ENCODE results near the gene SUGP2.
A peak's percentile ranks its signal among the peaks of the same experiment; 100 is the strongest.

SUGP2 gene

GRCh38 chr19:19059018-19059836, 25.9 kb upstream of the SUGP2 start:
- no peak for DNase-seq

GRCh38 chr19:19057720-19058119, 24.4 kb upstream of the SUGP2 start:
- no peak for DNase-seq

- no peak for DNase-seq
Observed at GRCh38 chr19:19057317-19057716, 24.0 kb upstream of the SUGP2 start.

- no peak for DNase-seq
Observed at GRCh38 chr19:19056636-19057275, 23.4 kb upstream of the SUGP2 start.

- DNase-seq = no peak
Observed at GRCh38 chr19:19055701-19056100, 22.4 kb upstream of the SUGP2 start.

GRCh38 chr19:19054939-19055440, 21.7 kb upstream of the SUGP2 start:
- no peak for DNase-seq

GRCh38 chr19:19054315-19054938, 21.1 kb upstream of the SUGP2 start:
- DNase-seq = no peak

GRCh38 chr19:19053508-19054314, 20.4 kb upstream of the SUGP2 start:
- DNase-seq = peak; percentile 11

GRCh38 chr19:19052921-19053320, 19.6 kb upstream of the SUGP2 start:
- DNase-seq = no peak

GRCh38 chr19:19051478-19052213, 18.3 kb upstream of the SUGP2 start:
- DNase-seq = no peak

GRCh38 chr19:19050731-19051130, 17.4 kb upstream of the SUGP2 start:
- DNase-seq = no peak

GRCh38 chr19:19050104-19050503, 16.8 kb upstream of the SUGP2 start:
- DNase-seq = no peak

GRCh38 chr19:19049406-19049805, 16.1 kb upstream of the SUGP2 start:
- no peak for DNase-seq

GRCh38 chr19:19043881-19044280, 10.6 kb upstream of the SUGP2 start:
- no peak for DNase-seq

- DNase-seq = no peak
Observed at GRCh38 chr19:19043481-19043880, 10.2 kb upstream of the SUGP2 start.

- DNase-seq = no peak
Observed at GRCh38 chr19:19042732-19043280, 9.5 kb upstream of the SUGP2 start.

GRCh38 chr19:19040417-19040816, 7.1 kb upstream of the SUGP2 start:
- no peak for DNase-seq

- no peak for DNase-seq
Observed at GRCh38 chr19:19039901-19040300, 6.6 kb upstream of the SUGP2 start.

GRCh38 chr19:19034204-19034624, 897 bp upstream of the SUGP2 start:
- DNase-seq = peak; percentile 69

- no peak for DNase-seq
Observed at GRCh38 chr19:19033176-19033425, 216 bp downstream of the SUGP2 start.

- DNase-seq = peak; percentile 68
Observed at GRCh38 chr19:19032420-19033175, 719 bp downstream of the SUGP2 start.

Data from stimulated activated naive CD4-positive, alpha-beta T cell treated with Interleukin-2 at 50 U/mL for 16 hours (primary cell).